Upper lobe of left lung (tissue), 4 donors: ENCODE data around the gene DOCK4.

Source experiments
- EP300 ChIP-seq, 4 donors: sonication (generic); formaldehyde crosslinking; IDR thresholded peaks; one replicate each; pipeline ENCODE4 v1.5.1; 2017; ENCODE audit warnings: antibody characterized with exemption in 4 of 4, control low read depth in 2 of 4
- POLR2A ChIP-seq, 4 donors: fragments of 450-650 bp; IDR thresholded peaks; one replicate each; pipeline ENCODE4 v1.5.1; 2016 to 2017; ENCODE audit warnings: antibody characterized with exemption in 4 of 4, mild to moderate bottlenecking in 2 of 4
- POLR2AphosphoS5 ChIP-seq, 2 donors: sonication (generic); formaldehyde crosslinking; IDR thresholded peaks; one replicate each; pipeline ENCODE4 v1.5.1; 2017; ENCODE audit warnings: antibody characterized with exemption in 2 of 2
- TF ChIP-seq, protein P1 (sequence below), 6 experiments: fragments of 450-650 bp in 4 of 6; fragments of 200-600 bp in 2 of 6; sonication (generic) in 2 of 6; IDR thresholded peaks; one replicate each; pipeline ENCODE4 v1.5.1; 2016 to 2019; ENCODE audit warnings: antibody characterized with exemption in 6 of 6

DNA sequence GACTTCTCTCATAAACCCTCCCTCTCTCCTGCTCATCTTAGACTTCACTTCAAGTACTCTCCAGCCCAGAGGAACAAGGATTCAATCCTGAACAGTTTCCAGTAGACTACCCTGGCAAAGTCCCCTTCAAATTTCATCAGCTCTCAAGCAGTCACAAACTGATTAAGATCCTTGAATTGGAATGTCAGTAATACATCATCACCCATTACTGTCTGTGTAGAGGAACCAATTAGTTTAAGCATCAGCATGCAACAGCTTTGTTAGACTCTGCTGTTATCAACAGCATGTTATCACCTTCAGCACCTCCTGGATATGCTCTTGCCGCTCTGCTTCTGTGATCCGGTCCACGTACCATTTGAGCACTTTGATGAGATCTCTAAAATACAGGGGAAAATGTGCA lies 336.9 kb downstream of the DOCK4 start:
- TF ChIP-seq, protein P1, sequence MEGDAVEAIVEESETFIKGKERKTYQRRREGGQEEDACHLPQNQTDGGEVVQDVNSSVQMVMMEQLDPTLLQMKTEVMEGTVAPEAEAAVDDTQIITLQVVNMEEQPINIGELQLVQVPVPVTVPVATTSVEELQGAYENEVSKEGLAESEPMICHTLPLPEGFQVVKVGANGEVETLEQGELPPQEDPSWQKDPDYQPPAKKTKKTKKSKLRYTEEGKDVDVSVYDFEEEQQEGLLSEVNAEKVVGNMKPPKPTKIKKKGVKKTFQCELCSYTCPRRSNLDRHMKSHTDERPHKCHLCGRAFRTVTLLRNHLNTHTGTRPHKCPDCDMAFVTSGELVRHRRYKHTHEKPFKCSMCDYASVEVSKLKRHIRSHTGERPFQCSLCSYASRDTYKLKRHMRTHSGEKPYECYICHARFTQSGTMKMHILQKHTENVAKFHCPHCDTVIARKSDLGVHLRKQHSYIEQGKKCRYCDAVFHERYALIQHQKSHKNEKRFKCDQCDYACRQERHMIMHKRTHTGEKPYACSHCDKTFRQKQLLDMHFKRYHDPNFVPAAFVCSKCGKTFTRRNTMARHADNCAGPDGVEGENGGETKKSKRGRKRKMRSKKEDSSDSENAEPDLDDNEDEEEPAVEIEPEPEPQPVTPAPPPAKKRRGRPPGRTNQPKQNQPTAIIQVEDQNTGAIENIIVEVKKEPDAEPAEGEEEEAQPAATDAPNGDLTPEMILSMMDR (IDR thresholded peaks at IDR 0.05): no peak
- TF ChIP-seq POLR2A (IDR thresholded peaks at IDR 0.05): no peak
- TF ChIP-seq POLR2AphosphoS5 (IDR thresholded peaks at IDR 0.05): no peak
- no peak for TF ChIP-seq EP300 (IDR thresholded peaks at IDR 0.05)
